ENCODE data around the gene ANKS3.

ANKS3 gene

DNA sequence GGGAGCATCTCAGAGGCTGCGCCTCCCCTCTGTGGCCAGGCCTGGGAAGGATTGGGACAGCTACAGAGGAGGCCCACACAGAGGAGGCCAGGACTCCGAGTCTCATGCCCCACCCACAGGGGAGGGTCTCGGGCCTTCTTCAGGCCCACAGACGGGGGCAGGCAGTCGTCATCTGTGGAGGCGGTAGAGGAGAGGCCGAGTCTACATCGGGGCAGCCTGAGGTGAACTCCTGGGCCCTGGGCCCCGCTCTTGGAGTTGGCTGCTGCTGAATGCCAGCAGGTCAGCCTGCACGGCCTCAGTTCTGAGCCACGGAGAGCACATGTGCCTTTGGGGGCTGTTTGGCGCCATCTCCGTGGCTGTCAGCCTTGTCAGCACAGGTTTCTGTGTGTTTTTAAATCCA is 48.8 kb downstream of the ANKS3 start:
- DNase-seq (ENCODE audit: low spot score) = no peak

DNA sequence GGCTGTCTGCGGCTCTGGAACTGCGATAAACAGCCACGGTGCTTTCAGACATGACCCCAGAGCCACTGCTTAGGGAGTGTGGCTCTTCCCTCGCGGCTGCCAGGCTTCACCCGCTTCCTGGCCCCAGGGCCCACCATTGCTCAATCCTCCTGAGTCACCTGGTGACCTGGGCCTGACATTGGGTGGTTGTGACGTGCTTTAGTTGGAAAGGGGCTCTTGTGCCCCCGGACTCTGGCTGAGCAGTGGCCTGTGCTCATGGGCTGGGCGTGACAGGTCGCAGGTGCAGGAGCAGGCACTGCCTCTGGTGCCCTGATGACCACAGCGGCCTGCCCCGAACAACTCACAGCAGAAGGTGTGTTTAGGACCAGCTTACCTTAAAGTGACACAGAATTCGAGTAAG is 49.3 kb downstream of the ANKS3 start:
- no peak for DNase-seq (ENCODE audit: low spot score)

DNA sequence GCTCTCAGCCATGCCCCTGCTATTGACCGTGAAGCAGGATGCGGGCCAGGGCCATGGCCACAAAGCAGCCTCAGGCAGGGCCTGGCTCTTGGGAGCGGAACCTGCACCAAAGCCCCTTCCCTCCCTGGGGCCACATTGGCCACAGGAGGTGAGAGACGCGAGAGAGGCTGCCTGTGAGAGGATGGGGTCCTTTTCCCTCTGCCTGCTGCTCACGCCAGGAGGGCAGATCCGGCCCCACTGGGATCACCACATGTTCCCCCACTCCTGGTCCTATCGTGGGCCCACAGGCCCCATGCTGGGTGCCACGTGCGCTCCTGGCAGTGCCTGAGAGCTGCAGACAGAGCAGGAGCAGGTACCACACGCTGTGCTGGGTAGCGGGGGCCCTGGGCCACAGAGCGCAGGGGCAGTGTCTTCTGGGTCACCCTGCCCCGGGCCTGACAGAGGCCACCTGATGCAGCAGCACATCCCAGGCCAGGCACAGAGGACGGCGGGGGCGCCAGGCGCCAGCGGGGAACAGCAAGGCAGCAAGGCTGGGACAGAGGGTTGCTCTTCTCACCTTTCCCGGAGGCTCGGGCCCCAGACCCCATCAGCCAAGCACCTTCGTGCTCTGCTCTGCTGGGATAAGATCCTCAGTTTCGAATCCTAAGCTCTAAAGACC is 49.9 kb downstream of the ANKS3 start:
- no peak for DNase-seq (ENCODE audit: low spot score)

DNA sequence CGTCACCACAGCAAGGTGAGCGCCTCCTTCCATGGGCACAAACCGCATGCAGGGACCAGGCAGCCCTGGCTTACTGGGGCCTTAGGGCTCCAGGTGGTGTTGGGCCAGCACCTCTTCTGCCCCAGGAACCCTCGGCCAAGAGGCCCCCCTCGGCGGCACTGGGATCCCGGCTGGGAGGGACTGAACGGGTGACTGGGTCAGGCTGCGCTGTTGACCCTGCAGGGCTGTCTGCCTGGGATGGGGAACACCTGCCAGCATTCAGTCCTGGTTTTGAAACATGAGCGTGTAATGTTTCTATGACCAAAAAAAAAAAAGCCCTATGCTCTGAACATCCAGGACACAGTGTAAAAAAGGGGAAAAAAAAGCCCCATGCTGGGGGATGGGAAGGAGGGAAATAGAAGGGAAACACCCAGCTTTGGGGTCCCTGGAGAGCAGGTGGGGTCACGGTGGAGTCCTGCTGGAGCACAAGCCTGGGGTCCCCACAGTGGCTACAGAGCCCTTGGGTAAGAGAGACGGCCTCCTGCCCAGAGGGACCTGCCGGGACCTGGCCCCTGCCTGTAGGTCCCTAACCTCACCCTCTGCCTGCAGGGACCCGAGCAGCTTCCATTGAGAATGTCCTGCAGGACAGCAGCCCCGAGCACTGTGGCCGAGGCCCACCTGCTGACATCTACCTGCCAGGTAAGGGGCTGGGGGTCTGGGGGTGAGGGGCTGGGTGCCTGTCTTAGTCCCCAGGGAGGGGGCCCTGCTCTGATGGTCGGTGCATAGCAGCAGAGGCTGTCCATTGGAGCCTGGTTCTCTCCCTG is 50.6 kb downstream of the ANKS3 start:
- DNase-seq (ENCODE audit: low spot score) = no peak

DNA sequence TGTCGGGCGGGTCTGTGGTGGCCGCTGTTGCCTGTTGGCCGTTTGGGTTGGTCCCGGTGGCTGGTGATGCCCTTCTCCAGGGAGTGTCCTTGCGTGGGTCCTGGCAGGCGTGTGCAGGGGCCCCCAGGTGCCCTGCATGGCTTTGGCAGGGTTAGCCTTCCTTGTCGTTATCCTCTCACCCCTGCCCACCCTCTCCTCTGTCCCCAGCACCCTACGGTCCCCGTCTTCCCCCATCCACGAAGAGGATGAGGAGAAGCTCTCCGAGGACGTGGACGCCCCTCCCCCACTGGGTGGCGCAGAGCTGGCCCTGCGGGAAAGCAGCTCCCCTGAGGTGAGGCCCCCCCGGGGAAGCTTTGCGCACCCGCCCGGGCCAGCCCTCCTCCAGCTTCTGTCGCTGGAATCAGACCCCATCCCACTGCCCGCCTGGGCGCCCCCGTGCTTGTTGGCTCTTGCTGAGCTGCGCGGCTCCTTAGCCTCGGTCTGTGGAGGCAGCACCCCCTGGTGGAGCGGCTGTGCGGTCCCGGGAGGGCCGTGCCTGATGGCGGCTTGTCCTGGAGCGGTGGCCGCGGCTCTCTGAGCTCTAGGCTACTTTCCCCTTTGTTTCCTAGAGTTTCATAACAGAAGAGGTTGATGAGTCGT is 51.3 kb downstream of the ANKS3 start:
- DNase-seq (ENCODE audit: low spot score) = no peak

DNA sequence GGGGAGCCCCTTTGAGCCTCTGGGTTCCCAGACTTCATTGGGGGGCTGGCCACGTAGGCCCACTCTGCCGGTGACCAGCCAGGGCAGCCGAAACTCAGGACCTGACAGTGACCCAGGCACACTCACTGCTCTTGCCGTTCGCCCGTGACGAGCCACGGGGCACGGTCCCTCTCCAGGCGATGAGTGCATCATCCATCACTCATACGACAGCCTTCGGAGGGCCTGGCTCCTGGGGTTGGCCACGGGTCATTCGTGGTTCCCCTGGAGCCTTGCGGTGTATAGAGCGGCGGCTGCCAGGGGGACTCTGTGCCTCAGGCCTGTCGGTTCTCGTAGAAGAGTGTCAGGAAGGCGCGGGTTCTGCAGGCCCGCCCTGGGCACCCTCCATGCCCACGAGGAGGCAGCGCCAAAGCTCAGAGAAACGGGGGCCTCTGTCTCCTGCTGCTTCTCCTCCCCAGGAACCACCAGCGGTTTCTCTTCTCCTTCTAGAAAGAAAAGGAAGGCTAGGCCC is 51.9 kb downstream of the ANKS3 start:
- no peak for DNase-seq (ENCODE audit: low spot score)

DNA sequence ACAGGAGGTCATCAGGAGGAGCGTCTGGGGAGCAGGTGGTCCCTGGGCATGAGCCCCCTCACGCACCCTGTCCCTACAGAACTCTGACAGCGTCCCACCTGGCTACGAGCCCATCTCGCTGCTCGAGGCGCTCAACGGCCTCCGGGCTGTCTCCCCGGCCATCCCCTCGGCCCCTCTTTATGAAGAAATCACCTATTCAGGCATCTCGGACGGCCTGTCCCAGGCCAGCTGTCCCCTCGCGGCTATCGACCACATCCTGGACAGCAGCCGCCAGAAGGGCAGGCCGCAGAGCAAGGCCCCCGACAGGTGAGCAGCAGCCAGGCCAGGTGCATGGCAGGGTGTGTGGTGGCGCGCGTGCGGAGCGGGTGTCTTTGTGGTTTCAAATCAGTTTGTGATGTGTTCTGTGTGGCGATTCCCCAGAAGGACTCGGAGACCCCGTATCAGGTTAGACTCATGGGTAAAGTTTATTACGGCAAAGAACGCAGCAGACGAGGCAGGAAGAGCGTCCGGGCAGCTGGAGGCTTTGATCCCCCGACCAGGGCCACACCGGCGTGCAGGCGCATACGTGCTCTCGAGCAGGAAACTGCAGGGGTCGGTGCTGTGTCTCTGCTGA is 52.5 kb downstream of the ANKS3 start:
- no peak for DNase-seq (ENCODE audit: low spot score)

DNA sequence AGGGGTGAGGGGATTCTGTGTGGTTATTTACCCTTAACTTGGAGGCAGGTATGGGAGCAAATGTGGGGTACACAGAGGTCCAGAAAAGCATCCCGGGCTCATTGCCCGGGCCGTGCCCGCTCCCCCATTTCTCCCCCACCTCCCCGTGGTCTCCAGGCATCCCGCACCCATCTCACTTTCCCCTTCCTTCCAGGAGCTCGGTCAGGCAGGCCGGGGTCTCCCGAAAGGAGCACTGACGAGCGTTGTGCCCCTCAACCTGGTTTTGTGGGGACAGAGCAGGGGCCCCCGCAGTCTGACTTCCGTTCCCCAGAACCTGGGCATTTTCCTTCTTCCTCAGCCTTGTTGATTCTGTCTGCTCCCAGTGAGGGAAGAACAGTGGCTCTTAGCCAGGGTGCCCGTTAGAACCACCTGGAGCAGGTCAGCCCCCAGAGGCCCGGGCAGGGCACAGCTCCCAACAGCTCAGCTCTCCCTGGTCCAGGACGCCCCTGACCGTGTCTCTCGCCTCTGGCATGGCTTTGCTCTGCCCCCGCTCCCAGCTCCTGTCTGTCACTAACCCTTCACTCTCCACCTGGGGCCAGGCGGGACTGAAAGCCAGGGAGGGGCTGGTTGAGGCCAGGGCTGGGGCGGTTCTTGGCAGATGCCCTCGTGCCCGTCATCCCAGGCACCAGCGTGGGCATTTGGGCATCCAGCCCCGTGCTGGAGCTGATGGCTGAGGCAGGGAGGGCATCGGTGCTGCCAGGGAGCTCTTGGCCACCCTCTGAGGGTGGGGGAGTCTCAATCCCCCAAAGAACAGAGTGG is 53.2 kb downstream of the ANKS3 start:
- no peak for DNase-seq (ENCODE audit: low spot score)

DNA sequence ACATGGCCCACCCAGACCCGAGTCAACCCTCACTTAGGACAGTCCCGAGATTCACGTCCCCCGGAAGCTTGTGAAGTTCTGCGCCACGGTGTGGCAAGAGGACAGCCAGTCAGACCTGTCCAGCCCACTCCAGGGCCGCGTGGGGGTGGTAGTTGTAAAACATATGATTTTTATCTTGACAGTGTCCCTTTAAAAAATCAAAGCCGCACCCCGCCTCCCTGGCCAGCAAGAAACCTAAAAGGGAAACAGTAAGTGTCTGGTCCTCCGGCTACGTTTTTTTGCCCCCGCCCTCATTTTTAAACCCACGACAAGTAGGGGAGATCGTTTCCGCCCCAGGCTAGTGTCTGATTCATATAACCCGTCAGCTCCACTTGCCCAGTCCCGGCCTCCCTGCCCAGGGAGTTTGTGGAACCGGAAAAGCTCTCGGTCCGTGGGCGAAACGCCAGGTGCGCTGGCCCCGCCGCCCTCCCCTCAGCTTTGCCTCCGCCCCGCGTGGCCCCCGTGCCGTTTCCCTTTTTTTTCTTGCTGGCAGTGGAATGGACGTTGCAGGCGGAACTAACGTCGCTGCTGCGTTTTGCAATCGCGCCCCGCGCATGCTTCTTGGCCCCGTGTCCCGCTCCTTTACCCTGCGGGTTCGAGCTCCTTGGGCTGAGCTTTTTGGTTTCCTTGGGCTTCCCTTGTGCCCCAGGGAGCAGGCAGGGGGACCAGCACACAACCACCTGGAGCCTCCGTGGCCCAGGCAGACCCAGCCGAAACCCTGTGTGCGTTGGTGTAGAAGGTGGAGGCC is 54.0 kb downstream of the ANKS3 start:
- no peak for DNase-seq (ENCODE audit: low spot score)

DNA sequence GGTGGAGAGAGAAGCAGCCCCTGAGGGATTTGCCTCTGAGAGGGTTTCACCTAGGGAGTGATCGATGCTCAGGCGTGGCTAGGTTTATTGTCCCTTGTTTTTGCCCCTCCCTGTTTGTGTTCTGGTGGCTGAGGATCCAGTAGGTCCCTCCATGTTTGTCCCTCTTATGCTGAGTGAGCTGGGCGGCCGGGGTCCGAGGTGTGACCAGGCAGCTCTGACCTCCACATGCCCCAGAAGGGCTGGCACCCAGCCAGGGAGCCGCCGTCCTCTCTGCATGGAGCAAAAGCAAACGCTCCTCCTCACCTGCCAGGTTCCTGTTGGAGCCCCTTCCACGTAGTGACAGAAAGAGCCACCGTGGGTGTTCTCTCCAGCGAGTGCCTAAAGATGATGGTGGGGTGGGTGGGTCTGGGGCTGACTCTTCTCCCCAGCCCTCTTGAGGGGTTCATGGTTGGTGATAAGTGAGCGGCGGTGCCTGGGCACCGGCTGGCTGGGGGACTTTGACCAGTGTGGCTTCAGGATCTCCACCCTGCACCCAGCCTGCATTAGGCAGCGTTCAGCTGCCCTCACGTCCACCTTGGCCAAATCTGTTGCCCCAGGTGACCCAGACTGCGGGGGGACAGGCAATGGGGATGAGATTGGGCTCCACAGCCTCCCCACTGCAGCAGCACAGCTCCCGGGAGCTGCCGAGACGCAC is 54.8 kb downstream of the ANKS3 start:
- no peak for DNase-seq (ENCODE audit: low spot score)

DNA sequence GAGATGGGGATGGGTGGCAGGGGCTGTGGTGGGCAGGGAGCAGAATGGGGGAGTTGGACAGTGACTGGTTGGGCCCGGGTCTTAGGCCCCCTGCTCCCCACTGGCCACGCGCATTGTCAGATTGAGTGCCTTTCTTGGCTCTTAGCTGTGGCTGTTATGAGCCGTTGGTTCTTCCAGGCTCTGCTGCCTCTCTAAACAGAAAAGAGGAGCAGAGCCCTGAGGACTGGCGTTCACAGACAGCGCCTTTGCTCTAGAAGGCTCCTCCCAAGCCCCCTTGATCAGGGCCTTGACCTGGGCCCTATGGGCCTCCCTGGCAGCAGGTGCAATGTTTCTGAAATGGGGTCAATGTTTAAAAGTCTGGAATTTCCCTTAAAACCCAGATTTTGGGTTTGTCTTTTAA is 55.5 kb downstream of the ANKS3 start:
- DNase-seq (ENCODE audit: low spot score) = no peak

DNA sequence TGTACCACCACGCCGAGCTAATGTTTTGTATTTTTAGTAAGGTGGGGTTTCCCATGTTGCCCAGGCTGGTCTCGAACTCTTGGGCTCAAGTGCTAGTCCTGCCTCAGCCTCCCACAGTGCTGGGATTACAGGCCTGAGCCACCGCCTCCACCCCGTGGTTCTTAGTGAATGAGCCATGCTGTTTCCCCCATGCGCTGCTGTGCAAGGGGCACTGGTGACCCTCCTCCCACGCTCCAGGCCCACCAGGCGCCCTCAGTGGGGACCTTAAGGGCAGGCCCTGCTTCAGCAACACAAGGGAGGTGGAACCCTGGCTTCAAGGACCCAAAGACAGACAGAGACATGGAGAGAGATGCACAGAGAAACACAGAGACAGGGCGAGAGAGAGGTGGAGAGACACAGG is 56.1 kb downstream of the ANKS3 start:
- no peak for DNase-seq (ENCODE audit: low spot score)

DNA sequence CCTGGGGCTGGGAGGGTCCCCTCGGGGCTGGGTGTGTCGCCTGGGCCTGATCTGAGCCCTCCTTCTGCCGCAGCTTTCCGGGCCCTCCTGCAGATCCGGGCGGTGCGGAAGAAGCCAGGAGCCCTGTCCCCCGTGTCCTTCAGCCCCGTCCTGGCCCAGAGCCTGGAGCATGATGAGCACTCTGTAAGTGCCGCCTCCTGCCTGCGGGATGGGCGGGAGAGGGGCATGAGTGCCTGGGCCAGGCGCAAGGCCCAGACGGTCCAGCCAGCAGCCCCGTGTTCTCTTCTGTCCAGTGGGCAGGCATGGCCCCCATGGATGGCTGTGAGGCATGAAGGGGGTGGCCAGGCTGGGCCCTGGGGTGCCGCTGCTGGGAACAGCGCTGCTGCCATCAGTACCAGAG is 56.7 kb downstream of the ANKS3 start:
- DNase-seq (ENCODE audit: low spot score) = no peak

DNA sequence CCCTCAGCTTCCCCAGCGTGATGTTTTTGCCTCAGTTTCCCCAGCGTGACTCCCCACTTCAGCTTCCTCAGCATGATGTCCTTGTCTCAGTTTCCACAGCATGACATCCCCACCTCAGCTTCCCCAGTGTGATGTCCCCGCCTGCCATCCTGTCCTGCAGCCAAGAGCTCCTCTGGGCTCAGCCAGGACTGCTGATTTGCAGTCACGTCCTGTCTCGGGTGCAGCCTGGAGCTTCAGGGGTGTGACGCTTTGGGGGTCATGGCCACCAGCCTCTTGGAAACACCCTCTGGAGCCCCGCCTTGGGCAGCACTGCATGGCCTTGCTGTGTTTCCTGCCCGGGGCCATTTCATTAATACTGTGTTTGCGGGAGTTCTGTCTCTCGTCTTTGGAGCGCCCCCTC is 57.2 kb downstream of the ANKS3 start:
- DNase-seq (ENCODE audit: low spot score) = no peak

DNA sequence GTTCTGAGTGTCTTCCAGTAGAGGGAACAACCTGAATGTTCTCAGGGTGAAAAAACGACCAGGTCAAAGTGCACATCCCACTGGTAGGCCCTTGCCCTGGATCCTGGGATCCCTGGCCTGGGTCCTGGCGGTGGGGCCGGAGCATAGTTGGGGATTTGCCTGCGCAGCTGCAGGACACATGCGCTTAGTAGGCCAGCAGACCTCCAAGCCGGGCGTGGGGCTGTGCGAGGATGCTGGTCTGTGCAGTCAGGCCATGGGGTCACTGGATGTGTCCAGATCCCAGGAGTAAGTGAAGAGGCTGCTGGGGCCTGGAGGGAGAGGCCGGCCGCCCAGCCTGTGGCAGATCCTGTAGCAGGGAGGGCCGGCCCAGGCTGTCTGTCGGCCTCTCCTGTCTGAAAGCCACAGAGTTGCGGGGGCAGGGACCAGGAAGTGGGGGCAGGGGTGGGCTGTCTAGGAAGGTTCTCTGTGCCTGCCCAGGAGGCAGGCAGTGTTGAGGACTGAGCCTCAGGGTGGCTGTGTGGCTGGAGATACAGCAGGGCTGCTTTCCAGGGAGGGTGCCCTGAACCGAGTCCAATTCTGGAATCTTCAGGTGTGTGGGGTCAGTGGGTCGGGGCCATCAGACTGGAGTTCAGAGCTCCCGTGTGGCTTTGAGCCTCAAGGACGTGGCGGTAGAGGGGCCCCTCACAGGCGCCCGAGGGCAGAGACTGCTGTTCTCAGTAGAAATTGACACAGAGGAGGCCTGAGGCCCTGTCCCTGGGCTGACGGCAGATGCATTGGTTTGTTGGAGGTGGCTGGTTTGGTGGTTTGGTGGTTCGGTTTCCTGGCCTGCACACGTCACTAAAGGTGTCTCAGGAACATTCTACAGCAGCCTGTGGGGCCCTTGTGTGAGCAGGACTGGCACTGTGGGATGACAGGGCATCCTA is 57.9 kb downstream of the ANKS3 start:
- no peak for DNase-seq (ENCODE audit: low spot score)

DNA sequence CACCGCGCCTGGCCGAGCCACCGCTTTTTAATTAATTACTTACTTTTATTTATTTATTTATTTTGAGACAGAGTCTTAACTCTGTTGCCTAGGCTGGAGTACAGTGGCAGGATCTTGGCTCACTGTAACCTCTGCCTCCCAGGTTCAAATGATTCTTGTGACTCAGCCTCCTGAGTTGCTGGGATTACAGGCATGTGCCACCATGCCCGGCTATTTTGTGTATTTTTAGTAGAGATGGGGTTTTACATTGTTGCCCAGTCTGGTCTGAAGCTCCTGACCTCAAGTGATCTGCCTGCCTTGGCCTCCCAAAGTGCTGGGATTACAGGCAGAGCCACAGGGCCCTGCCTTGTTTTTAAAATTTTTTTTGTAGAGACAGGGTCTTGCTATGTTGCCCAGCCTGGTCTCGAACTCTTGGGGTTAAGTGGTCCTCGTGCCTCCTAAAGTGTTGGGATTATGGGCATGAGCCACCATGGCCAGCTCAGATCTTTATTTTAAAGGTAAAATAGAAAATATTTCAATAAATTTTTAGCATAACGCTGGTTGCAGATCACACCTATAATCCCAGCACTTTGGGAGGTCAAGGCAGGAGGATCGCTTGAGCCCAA is 59.0 kb downstream of the ANKS3 start:
- DNase-seq (ENCODE audit: low spot score) = no peak

DNA sequence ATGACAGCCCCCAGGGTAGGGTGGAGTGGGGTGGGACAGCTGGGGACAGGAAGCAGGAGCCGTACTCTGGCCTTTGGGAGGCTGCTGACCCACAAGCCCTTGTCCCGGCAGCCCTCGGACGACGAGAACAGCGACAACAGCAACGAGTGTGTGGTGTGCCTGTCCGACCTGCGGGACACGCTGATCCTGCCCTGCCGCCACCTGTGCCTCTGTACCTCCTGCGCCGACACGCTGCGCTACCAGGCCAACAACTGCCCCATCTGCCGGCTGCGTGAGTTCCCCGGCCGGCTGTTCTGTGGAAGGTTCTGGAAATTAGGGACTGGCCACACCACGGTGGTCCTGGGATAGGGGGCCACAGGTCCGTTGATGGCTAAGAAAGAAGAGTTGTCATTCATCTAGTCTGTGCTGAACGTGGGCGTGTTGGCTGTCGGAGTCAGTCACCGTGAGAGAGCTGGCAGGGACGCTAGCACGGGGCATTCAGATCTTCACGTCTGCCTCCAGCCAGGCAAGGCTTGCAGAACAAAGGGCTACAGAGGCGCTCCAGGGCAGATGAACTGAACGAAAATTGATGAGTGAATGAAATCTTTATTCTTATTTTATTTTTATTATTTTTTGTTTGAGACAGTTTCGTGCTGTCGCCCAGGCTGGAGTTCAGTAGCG is 60.6 kb downstream of the ANKS3 start:
- DNase-seq (ENCODE audit: low spot score) = no peak

All from SK-N-DZ (cell line).